Ishikawa (cell line): ENCODE measurements around the gene SLC35E3.

ENCODE experiments used
- CEBPB ChIP-seq: IDR thresholded peaks from 2 replicates; pipeline ENCODE4 v1.6.1; 2012
- CREB1 ChIP-seq: IDR thresholded peaks from 2 replicates; pipeline ENCODE4 v1.6.1; 2012; ENCODE audit warnings: low read depth
- EP300 ChIP-seq: IDR thresholded peaks from 2 replicates; pipeline ENCODE4 v1.6.1; 2012; ENCODE audit warnings: borderline replicate concordance
- FOXM1 ChIP-seq: IDR thresholded peaks from 2 replicates; pipeline ENCODE4 v1.6.1; 2012; ENCODE audit warnings: low read depth, borderline replicate concordance
- NFIC ChIP-seq: IDR thresholded peaks from 2 replicates; pipeline ENCODE4 v1.6.1; 2012
- RAD21 ChIP-seq: IDR thresholded peaks from 2 replicates; pipeline ENCODE4 v1.6.1; 2012; ENCODE audit warnings: low read depth
- TAF1 ChIP-seq: IDR thresholded peaks from 2 replicates; pipeline ENCODE4 v1.6.1; 2012; ENCODE audit warnings: low read depth, mild to moderate bottlenecking
- TCF12 ChIP-seq: IDR thresholded peaks from 2 replicates; pipeline ENCODE4 v1.6.1; 2012; ENCODE audit warnings: low read depth
- TEAD4 ChIP-seq: IDR thresholded peaks from 2 replicates; pipeline ENCODE4 v1.6.1; 2012
- YY1 ChIP-seq: IDR thresholded peaks from 2 replicates; pipeline ENCODE4 v1.6.1; 2012; ENCODE audit warnings: low read depth
- ZBTB7A ChIP-seq: IDR thresholded peaks from 2 replicates; pipeline ENCODE4 v1.6.1; 2012; ENCODE audit warnings: low read depth
- TF ChIP-seq, protein P1 (sequence below): IDR thresholded peaks from 2 replicates; pipeline ENCODE4 v1.6.1; 2012; ENCODE audit warnings: low read depth, mild to moderate bottlenecking
- TF ChIP-seq, protein P2 (sequence below): IDR thresholded peaks from 2 replicates; pipeline ENCODE4 v1.6.1; 2012

The SLC35E3 gene

GRCh38 chr12:68825569-68826217 is 79.7 kb downstream of the SLC35E3 start:
- TF ChIP-seq RAD21: no peak
- TF ChIP-seq, protein P1, sequence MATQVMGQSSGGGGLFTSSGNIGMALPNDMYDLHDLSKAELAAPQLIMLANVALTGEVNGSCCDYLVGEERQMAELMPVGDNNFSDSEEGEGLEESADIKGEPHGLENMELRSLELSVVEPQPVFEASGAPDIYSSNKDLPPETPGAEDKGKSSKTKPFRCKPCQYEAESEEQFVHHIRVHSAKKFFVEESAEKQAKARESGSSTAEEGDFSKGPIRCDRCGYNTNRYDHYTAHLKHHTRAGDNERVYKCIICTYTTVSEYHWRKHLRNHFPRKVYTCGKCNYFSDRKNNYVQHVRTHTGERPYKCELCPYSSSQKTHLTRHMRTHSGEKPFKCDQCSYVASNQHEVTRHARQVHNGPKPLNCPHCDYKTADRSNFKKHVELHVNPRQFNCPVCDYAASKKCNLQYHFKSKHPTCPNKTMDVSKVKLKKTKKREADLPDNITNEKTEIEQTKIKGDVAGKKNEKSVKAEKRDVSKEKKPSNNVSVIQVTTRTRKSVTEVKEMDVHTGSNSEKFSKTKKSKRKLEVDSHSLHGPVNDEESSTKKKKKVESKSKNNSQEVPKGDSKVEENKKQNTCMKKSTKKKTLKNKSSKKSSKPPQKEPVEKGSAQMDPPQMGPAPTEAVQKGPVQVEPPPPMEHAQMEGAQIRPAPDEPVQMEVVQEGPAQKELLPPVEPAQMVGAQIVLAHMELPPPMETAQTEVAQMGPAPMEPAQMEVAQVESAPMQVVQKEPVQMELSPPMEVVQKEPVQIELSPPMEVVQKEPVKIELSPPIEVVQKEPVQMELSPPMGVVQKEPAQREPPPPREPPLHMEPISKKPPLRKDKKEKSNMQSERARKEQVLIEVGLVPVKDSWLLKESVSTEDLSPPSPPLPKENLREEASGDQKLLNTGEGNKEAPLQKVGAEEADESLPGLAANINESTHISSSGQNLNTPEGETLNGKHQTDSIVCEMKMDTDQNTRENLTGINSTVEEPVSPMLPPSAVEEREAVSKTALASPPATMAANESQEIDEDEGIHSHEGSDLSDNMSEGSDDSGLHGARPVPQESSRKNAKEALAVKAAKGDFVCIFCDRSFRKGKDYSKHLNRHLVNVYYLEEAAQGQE: no peak
- no peak for TF ChIP-seq FOXM1
- TF ChIP-seq YY1: no peak
- no peak for TF ChIP-seq TCF12
- TF ChIP-seq NFIC: no peak
- TF ChIP-seq CEBPB: no peak
- TF ChIP-seq EP300: no peak
- no peak for TF ChIP-seq ZBTB7A
- TF ChIP-seq, protein P2, sequence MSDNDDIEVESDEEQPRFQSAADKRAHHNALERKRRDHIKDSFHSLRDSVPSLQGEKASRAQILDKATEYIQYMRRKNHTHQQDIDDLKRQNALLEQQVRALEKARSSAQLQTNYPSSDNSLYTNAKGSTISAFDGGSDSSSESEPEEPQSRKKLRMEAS: no peak
- TF ChIP-seq TEAD4: no peak
- TF ChIP-seq CREB1: no peak

DNA sequence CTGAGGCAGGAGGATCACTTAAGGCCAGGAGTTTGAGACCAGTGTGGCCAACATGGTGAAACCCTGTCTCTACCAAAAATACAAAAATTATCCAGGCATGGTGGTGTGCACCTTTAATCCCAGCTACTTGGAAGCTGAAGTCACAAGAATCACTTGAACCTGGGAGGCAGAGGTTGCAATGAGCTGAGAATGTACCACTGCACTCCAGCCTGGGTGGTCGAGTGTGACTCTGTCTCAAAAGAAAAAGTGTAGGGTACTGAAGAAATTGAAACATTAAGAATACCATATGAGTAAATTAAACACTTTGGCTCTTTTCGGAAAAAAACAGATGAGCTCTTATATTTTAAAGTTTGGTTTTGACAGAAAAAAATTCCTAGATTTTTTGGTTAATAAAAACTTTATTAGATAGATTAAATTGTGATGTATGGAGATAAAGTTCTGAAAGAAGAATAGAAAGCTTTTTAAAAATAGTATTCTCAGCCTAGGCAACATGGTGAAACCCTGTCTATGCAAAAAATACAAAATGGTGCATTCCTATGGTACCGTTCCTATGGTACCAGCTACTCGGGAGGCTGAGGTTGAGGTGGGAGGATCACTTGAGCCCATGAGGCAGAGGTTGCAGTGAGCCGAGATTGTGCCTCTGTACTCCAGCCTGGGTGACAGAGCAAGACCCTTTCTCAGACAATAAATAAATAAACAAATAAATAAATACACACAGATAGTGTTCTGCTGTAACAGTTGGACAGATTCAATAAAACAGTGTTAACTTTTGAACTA is 82.1 kb downstream of the SLC35E3 start:
- no peak for TF ChIP-seq FOXM1
- no peak for TF ChIP-seq TAF1
- TF ChIP-seq NFIC: no peak
- TF ChIP-seq ZBTB7A: no peak
- TF ChIP-seq EP300: no peak
- no peak for TF ChIP-seq RAD21
- TF ChIP-seq TCF12: no peak

DNA sequence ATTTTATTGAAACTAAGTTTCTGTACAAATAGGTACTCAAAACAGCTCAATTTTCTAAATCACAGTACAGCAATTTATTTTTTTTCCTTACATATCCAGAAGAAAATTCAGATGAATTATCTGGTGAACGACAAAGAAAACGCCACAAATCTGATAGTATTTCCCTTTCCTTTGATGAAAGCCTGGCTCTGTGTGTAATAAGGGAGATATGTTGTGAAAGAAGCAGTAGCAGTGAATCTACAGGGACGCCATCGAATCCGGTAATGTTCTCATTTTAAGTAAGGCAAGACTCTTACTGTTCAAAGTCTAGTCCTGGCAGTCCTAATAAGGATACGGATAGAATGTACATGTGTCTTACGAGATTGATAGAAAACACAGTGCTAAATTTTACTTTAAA is 82.7 kb downstream of the SLC35E3 start:
- TF ChIP-seq EP300 (no peak), RAD21 (no peak), NFIC (no peak), TAF1 (no peak)
